HG03442 (cell line): ENCODE data around the gene ANXA11.

ENCODE experiments used
- ATAC-seq: cut with Tn5 transposase; IDR thresholded peaks from one replicate; pipeline ENCODE4 v1.9.1; 2021; ENCODE audit warnings: mild to moderate bottlenecking, moderate library complexity; ENCODE audit not compliant: unreplicated experiment

The ANXA11 gene

GRCh38 chr10:80110986-80111385 lies 94.4 kb downstream of the ANXA11 start:
- ATAC-seq: no peak

GRCh38 chr10:80108576-80109239 lies 96.6 kb downstream of the ANXA11 start:
- ATAC-seq: no peak

GRCh38 chr10:80104066-80104926 lies 101.0 kb downstream of the ANXA11 start:
- no peak for ATAC-seq
